Heart left ventricle (tissue), 13 donors: ENCODE results near the gene DPP9.

ENCODE experiments used
- CTCF ChIP-seq, 12 donors: fragments of 200-600 bp; sonication (generic) in 4 of 12; IDR thresholded peaks; one replicate each; pipeline versions ENCODE4 v1.5.0 to v1.8.0; 2018 to 2022; ENCODE audit warnings: antibody characterized with exemption in 12 of 12, mild to moderate bottlenecking in 5 of 12
- POLR2A ChIP-seq, 2 donors: fragments of 450-650 bp; IDR thresholded peaks; one replicate each; pipeline ENCODE4 v1.6.1; 2017; ENCODE audit warnings: antibody characterized with exemption in 2 of 2, mild to moderate bottlenecking in 2 of 2, moderate library complexity in 2 of 2
- donor health status: ischemic (EF 13 %, LVEDD 7.1; RV severe dilation, severe dysfunction).
- donor health status: DM: no; HTN: yes; CAD: no.
- donor health status: DM: no; HTN: no; CAD: no.
- donor health status: ischemic (EF 25% LVEDD 6.9; RV normal size, moderate dysfunction).
- donor health status: ischemic (EF 25% LVEDD 5.7; RV mildly dilated, moderate dysfunction).
- donor health status: ischemic (EF 35%, LVEDD 5.7; RV mildly dilated, moderate dysfunction).
- donor health status: nonischemic (EF 11% LVEDD 7.7; RV severe dilation, severe dysfunction).
- donor health status: DM: yes; HTN: yes; CAD: no.
- donor health status: PGD.
- donor health status: ischemic (EF 29% LVEDD 5.4; RV normal size, mild dysfunction).
- donor health status: nonischemic (EF 23%, LVEDD 6.1; RV moderate dilation, normal function).

DNA sequence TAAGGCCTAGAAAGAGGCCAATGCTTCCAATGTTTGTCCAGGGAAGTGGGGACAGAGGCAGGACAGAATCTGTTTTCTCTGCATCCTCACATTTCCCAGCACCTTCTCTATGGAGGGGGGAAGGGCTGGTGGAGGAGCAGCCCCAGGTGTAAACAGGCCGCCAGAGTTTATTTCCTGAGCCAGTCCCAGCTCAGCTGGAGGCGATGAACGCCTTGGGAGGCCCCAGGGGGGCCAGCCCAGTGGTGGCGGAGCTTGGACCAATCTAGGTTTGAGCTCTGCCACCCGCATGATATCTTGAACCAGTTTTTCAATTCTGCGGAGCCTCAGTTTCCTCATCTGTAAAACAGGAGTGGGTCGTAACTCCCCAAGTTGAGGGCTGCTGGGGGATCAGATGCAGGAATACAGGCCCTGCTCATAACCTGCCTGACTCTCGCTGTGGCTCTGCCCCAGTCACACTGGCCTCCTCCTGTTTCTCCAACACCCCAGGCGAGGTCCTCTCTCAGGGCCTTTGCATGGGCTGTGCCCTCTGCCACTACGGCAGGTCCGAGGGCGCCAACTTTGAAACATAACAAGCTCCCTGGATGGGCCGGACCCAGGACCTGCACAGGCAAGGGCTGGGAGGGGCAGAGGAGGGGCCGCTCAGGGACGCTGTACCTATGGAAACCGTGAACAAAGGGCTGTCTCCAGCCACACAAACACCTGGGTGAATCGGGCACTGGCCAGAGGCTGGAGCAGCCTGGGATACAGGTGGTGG, 83.2 kb downstream of the DPP9 start:
- TF ChIP-seq CTCF (IDR thresholded peaks at IDR 0.05) (no peak), POLR2A (IDR thresholded peaks at IDR 0.05) (no peak)
